ENCODE data around the gene S100A12. TPM values are rescaled to one million over a fixed set of nuclear protein-coding genes. Genes with fewer than 3 reads are reported as not detected.

The S100A12 gene
- total RNA-seq, 2 experiments from 2014 or later = not detected

DNA sequence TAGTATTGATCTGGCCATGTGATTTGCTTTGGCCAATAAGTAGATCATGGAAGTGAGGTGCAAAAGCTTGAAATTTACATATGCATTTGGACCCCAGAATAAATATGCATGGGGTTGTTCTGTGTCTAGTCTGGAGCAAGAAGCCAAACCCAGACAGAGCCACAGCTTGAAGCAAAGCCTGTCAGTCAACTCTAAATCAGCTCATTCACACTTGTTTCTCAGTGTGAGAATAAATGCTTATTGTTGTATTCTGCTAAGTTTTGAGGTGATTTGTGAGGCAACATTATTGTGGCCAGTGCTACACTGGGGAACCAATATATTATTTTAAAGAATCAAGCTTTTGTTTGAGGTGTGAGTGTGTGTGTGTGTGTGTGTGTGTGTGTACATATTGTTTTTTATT lies 50.5 kb downstream of the S100A12 start:
- intact Hi-C loops (cut with micrococcal nuclease) = no loop called here
- CTCF ChIA-PET = interaction anchor here (0.6 kb wide), 1 partner anchor 819 kb away, joined by 3 read pairs; no protein-coding TSS in a partner anchor
- no peak overlapping the region for H3K27ac Mint-ChIP-seq
- H3K27me3 Mint-ChIP-seq (ENCODE audit: low read depth) = peaks cover 3% of the 10 kb centered on the region
- H3K4me1 Mint-ChIP-seq (ENCODE audit: low read depth) = no peaks in the 10 kb centered on the region
- H3K4me3 Mint-ChIP-seq = no peak overlapping the region
- peaks cover 15% of the 10 kb centered on the region for H3K9me3 Mint-ChIP-seq
- DNase-seq = no peak
- H3K36me3 Mint-ChIP-seq (ENCODE audit: low read depth) = no peaks in the 10 kb centered on the region

Other genes with a start within 250 kb of the S100A12 start
- gene SPRR2G, start 224.7 kb downstream of the S100A12 start, total RNA-seq = not detected
- gene LELP1, start 172.2 kb downstream of the S100A12 start, total RNA-seq = not detected
- not detected for gene PRR9, start 158.0 kb downstream of the S100A12 start, total RNA-seq
- gene LORICRIN, start 115.9 kb downstream of the S100A12 start, total RNA-seq = not detected
- not detected for gene PGLYRP3, start 62.7 kb downstream of the S100A12 start, total RNA-seq
- not detected for gene PGLYRP4, start 26.8 kb downstream of the S100A12 start, total RNA-seq
- gene S100A9, start 17.8 kb downstream of the S100A12 start, total RNA-seq = 1 to 10 TPM; 1.7 to 2.6 TPM
- gene S100A8, start 15.5 kb upstream of the S100A12 start, total RNA-seq = not detected
- gene S100A7A, start 40.9 kb upstream of the S100A12 start, total RNA-seq = not detected
- gene S100A7, start 85.0 kb upstream of the S100A12 start, total RNA-seq = not detected
- gene S100A6, start 160.4 kb upstream of the S100A12 start, total RNA-seq = 100 to 1,000 TPM; 200 to 204 TPM
- gene S100A5, start 165.3 kb upstream of the S100A12 start, total RNA-seq = under 1 TPM; 0.89 to 0.93 TPM
- gene S100A4, start 170.2 kb upstream of the S100A12 start, total RNA-seq = 10 to 100 TPM; 36.5 to 37.9 TPM
- not detected for gene S100A3, start 173.6 kb upstream of the S100A12 start, total RNA-seq
- gene S100A2, start 190.2 kb upstream of the S100A12 start, total RNA-seq = under 1 TPM; 0.74 to 0.77 TPM
- not detected for gene S100A16, start 237.5 kb upstream of the S100A12 start, total RNA-seq
- gene S100A14, start 240.7 kb upstream of the S100A12 start, total RNA-seq = not detected

Data from activated naive CD4-positive, alpha-beta T cell treated with anti-CD3 and anti-CD28 coated beads for 36 hours (primary cell).